ENCODE data around the gene BRMS1L.

GRCh38 chr14:35818346-35819115 is 7.6 kb upstream of the BRMS1L start:
- no peak for TF ChIP-seq POLR2A (IDR thresholded peaks at IDR 0.05)
- TF ChIP-seq, protein P1, sequence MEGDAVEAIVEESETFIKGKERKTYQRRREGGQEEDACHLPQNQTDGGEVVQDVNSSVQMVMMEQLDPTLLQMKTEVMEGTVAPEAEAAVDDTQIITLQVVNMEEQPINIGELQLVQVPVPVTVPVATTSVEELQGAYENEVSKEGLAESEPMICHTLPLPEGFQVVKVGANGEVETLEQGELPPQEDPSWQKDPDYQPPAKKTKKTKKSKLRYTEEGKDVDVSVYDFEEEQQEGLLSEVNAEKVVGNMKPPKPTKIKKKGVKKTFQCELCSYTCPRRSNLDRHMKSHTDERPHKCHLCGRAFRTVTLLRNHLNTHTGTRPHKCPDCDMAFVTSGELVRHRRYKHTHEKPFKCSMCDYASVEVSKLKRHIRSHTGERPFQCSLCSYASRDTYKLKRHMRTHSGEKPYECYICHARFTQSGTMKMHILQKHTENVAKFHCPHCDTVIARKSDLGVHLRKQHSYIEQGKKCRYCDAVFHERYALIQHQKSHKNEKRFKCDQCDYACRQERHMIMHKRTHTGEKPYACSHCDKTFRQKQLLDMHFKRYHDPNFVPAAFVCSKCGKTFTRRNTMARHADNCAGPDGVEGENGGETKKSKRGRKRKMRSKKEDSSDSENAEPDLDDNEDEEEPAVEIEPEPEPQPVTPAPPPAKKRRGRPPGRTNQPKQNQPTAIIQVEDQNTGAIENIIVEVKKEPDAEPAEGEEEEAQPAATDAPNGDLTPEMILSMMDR (IDR thresholded peaks at IDR 0.05), result peak; percentile 64 to 70 (median 68)

Measured in testis (tissue), 2 donors.